Testis (tissue), 3 donors: ENCODE results near the gene KLHL1. TPM values are rescaled to one million over a fixed set of nuclear protein-coding genes. Genes with fewer than 3 reads are reported as not detected.

Source experiments
- DNase-seq: peaks from one replicate; pipeline ENCODE4 v3.0.0-alpha.2; 2019
- H3K27ac ChIP-seq, 2 donors: fragments of 200-600 bp; sonication (generic); one replicate each; pipeline ENCODE4 v1.5.1; 2019
- H3K27me3 ChIP-seq: fragments of 200-600 bp; sonication (generic); one replicate; pipeline ENCODE4 v1.5.1; 2019
- H3K36me3 ChIP-seq: fragments of 200-600 bp; sonication (generic); one replicate; pipeline ENCODE4 v1.5.1; 2017; ENCODE audit warnings: low read depth; ENCODE audit errors: missing control alignments
- H3K4me1 ChIP-seq: fragments of 200-600 bp; sonication (generic); one replicate; pipeline ENCODE4 v1.5.1; 2019
- H3K4me3 ChIP-seq, 2 donors: fragments of 200-600 bp; sonication (generic); one replicate each; pipeline ENCODE4 v1.5.1; 2017 to 2019
- H3K9me3 ChIP-seq: fragments of 200-600 bp; sonication (generic); one replicate; pipeline ENCODE4 v1.5.1; 2017
- POLR2A ChIP-seq: fragments of 450-650 bp; IDR thresholded peaks from one replicate; pipeline ENCODE4 v1.6.1; 2017; ENCODE audit warnings: antibody characterized with exemption, mild to moderate bottlenecking, moderate library complexity
- WGBS, 2 donors: methylation state at CpG; one replicate each; pipeline ENCODE4 v1.1.5; 2018; 5-methylcytosine and 5-hydroxymethylcytosine counted together
- intact Hi-C: fragments of 100-400 bp; cut with DNase I; formaldehyde crosslinking; loops from one replicate; pipeline ENCODE4 v1.15.1; 2023; ENCODE audit warnings: low total_unique reads
- polyA plus RNA-seq: library from polyadenylated mRNA; stranded (reverse); fragments of 350-450 nt; fragmentation: Illumina TruSeq; extraction: RNeasy Lipid Tissue Mini Kit (QIAGEN cat#74804); gene quantifications from one replicate; pipeline ENCODE4 v1.2.3, GENCODE V29; 2014; ENCODE audit warnings: low read depth, low replicate concordance; ENCODE audit not compliant: insufficient read depth
- total RNA-seq, 2 donors: library from RNA; depleted of rRNA; stranded (reverse); fragments of >200 nt; gene quantifications; one replicate each; pipeline ENCODE4 v1.2.3, GENCODE V29; 2016
- TF ChIP-seq, protein P1 (sequence below), 3 experiments: fragments of 450-650 bp in 2 of 3; fragments of 200-600 bp in 1 of 3; sonication (generic) in 1 of 3; IDR thresholded peaks; one replicate each; pipeline ENCODE4 v1.5.1; 2016 to 2019; ENCODE audit warnings: antibody characterized with exemption in 3 of 3, mild to moderate bottlenecking in 2 of 3, moderate library complexity in 1 of 3

Gene KLHL1
- total and polyA plus RNA-seq, 3 donors from 2014 or later, result 0.16 to 0.87 (median 0.21) TPM

DNA sequence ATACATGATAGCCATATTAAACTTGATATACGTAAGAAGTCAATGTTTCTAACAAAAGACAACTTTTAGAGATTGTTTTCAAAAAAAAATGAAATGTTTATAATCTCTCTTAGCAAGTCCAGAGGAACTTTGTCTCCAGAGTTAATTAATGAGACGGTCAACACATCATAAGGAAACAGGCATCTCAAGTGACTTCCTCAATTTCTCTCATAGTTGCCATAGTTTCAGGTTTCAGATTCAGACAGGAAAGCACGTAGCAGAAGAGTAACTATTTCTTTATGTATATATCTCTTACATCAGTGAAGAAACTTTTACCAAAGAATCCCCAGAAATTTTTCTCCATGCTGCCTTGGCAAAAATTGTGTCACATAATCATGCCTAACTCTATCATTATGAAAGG is 160.2 kb downstream of the KLHL1 start:
- Histone ChIP-seq H3K27ac (no peak overlapping the region), H3K4me3 (no peak overlapping the region), H3K9me3 (no peaks in the 10 kb centered on the region), H3K4me1 (no peaks in the 10 kb centered on the region), H3K36me3 (no peaks in the 10 kb centered on the region), H3K27me3 (no peaks in the 10 kb centered on the region)
- TF ChIP-seq POLR2A, result no peak
- no peak for DNase-seq
- intact Hi-C loops, result no loop called here
- WGBS, 2 donors, result 66 to 67% methylated on average over 3 of the region's 3 CpGs

DNA sequence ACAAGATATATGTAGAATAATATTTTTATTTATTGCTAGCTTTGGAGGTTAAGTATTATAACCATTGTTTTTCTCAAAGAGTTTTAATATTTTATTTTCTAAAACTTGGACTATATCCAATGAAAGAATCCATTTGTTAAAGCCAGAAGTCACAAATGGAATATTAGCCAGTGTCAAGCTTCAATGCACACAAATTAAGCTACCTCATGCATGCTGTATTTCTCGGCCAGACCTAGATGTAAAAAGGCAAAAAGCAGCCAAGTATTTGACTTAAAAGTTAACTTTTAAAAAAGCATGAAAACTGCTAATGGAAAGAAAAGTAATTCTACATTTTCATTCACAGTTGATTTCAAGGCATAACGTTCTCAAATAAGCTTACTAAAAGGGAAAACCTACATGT is 160.7 kb downstream of the KLHL1 start:
- intact Hi-C loops, result no loop called here
- Histone ChIP-seq H3K9me3 (no peaks in the 10 kb centered on the region), H3K4me3 (no peak overlapping the region), H3K36me3 (no peaks in the 10 kb centered on the region), H3K27me3 (no peaks in the 10 kb centered on the region), H3K4me1 (no peaks in the 10 kb centered on the region), H3K27ac (no peak overlapping the region)
- DNase-seq, result no peak
- WGBS, 2 donors, result 63 to 69% methylated on average over 2 of the region's 2 CpGs
- TF ChIP-seq, protein P1, sequence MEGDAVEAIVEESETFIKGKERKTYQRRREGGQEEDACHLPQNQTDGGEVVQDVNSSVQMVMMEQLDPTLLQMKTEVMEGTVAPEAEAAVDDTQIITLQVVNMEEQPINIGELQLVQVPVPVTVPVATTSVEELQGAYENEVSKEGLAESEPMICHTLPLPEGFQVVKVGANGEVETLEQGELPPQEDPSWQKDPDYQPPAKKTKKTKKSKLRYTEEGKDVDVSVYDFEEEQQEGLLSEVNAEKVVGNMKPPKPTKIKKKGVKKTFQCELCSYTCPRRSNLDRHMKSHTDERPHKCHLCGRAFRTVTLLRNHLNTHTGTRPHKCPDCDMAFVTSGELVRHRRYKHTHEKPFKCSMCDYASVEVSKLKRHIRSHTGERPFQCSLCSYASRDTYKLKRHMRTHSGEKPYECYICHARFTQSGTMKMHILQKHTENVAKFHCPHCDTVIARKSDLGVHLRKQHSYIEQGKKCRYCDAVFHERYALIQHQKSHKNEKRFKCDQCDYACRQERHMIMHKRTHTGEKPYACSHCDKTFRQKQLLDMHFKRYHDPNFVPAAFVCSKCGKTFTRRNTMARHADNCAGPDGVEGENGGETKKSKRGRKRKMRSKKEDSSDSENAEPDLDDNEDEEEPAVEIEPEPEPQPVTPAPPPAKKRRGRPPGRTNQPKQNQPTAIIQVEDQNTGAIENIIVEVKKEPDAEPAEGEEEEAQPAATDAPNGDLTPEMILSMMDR (IDR thresholded peaks at IDR 0.05), result no peak
- TF ChIP-seq POLR2A, result no peak

DNA sequence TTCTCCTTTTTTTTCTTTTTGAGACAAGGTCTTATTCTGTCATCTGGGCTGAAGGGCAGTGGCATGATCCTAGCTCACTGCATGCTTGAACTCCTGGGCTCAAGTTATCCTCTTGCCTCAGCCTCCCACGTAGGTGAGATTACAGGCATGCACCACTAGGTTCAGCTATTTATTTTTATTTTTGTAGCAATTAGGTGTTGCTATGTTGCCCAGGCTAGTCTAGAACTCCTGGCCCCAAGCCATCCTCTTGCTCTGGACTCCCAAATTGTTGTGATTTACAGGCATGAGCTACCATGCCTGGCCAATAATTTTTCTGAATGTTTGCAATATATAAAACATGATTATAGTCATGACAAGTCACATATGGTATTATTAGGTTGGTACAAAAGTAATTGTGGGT is 161.7 kb downstream of the KLHL1 start:
- intact Hi-C loops, result no loop called here
- no peak for DNase-seq

DNA sequence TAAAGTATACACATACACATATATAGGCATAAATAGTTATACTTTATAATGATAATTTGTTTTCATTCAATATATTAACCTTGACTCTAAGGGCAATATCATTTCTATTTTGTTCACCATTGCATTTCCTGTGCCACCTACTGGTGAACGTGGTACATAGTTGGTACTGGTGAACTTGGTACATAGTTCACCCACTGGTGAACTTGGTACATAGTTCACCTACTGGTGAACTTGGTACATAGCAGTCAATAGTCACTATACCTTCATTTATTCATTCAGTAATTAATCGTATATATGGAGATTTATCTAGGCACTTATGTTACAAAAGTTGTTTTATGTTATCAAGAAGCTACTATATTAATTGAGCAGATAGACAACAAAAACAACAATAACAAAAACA is 173.2 kb downstream of the KLHL1 start:
- no peak for DNase-seq
- Histone ChIP-seq H3K36me3 (no peaks in the 10 kb centered on the region), H3K4me1 (no peaks in the 10 kb centered on the region), H3K27ac (no peak overlapping the region), H3K27me3 (no peaks in the 10 kb centered on the region), H3K4me3 (no peak overlapping the region), H3K9me3 (no peaks in the 10 kb centered on the region)
- TF ChIP-seq, protein P1 (IDR thresholded peaks at IDR 0.05), result peak in 1 of 3 experiments; percentile 41
- no peak for TF ChIP-seq POLR2A
- intact Hi-C loops, result no loop called here
- WGBS, 2 donors, result 80 to 82% methylated on average over 2 of the region's 2 CpGs

More for the DNA sequence above, 161.7 kb downstream of the KLHL1 start:
- WGBS, 2 donors, result 67 to 87% methylated on average over 1 of the region's 1 CpG
- Histone ChIP-seq H3K27me3 (no peaks in the 10 kb centered on the region), H3K36me3 (no peaks in the 10 kb centered on the region), H3K4me1 (no peaks in the 10 kb centered on the region), H3K4me3 (no peak overlapping the region), H3K27ac (no peak overlapping the region), H3K9me3 (no peaks in the 10 kb centered on the region)
- no peak for TF ChIP-seq POLR2A

DNA sequence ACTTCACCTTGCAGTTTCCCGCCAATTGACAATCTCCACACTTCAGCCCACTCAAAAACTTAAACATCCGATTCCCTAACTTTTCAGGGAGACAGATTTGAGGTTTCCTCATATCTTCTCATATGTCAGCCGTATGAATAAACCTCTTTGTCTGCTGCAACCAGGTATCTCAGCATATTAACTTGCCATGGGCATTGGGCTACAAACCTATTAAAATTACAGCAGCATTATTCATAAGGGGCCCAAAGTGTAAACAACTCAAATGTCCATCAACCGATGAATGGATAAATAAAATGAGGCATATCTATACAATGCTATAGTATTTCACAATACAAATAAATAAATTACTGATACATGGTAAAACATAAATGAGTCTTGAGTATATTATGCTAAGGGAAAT is 180.0 kb downstream of the KLHL1 start:
- Histone ChIP-seq H3K9me3 (no peaks in the 10 kb centered on the region), H3K4me1 (no peaks in the 10 kb centered on the region), H3K36me3 (no peaks in the 10 kb centered on the region), H3K27me3 (no peaks in the 10 kb centered on the region), H3K4me3 (no peak overlapping the region), H3K27ac (no peak overlapping the region)
- intact Hi-C loops, result no loop called here
- DNase-seq, result no peak
- TF ChIP-seq, protein P1 (IDR thresholded peaks at IDR 0.05), result no peak
- TF ChIP-seq POLR2A, result no peak
- WGBS, 2 donors, result 82 to 93% methylated on average over 4 of the region's 4 CpGs

DNA sequence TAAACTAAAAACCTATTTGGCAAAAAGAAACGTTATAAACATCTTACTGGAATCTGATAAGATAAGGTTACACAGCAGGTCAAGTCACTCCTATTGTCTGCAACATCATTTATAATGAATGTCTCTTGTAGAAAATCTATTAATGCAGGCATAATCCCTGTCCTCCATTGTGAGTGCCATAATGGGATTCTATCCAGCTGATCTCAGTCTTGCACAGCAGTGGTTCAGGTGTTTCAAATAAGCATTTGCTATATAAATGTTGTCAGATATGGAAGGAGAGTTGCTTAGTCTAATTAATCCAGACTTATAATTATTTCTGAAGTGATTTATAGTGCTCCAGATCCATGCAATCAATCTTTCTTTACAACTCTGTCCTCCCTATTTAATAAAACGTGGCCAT is 187.1 kb downstream of the KLHL1 start:
- intact Hi-C loops, result no loop called here
- 31 to 41% methylated on average over 2 of the region's 2 CpGs for whole genome bisulfite sequencing, 2 donors
- Histone ChIP-seq H3K27me3 (no peaks in the 10 kb centered on the region), H3K36me3 (no peaks in the 10 kb centered on the region), H3K4me3 (no peak overlapping the region), H3K9me3 (no peaks in the 10 kb centered on the region), H3K27ac (no peak overlapping the region), H3K4me1 (no peaks in the 10 kb centered on the region)
- TF ChIP-seq, protein P1 (IDR thresholded peaks at IDR 0.05), result no peak
- no peak for TF ChIP-seq POLR2A
- no peak for DNase-seq
